Measurements from ENCODE around the gene TMEM185A.
"Not testable (repeated sequence)": the region's sequence is repeated elsewhere in the genome, so short reads cannot be mapped to it uniquely, and the experiment has no call there.

The TMEM185A gene

DNA sequence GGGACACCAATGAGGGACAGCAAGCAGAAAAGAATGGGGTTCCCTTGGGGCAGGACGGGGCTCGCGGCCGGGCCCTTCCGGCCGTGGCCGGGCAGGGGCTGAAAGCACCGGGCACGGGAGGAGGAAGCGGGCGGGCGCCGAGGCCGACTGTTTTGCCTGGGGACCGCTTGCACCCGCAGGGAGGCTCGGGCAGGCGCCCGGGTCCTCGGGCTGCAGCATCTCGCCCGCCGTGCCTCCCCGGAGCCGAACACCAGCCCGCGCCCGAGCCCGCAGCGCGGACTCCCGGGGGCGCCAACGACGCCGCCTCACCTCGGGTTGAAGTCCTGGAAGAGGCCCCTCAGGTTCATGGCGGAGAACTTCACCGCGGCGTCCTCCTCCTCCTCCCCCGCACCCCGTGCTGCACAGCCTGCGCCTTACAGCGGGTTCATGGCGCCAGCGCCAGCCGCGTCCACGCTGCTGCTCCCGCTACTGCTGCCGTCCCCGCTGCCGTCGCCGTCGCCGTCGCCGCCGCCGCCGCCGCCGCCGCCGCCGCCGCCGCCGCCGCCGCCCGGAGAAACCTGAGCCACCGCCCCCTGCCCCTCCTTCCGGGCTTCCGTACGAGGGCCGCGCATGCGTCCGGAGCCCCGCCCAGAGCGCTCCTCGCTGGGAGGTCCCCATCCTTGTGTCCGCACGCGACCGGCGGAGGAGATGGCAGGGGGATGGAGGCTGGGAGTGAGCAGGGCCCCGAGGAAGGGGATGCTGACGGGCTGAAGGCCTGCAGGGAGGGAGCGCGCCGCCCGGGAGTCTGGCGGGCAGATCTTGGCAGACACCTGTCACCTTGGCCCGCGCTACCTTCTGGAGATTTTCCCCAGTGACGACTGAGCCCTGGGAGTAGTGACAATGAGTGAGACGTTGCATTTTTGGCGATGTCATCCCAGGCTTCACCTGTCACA, at the start of gene TMEM185A:
TSS of gene TMEM185A (minus strand) at position 559 of the 932 bp plus-strand sequence. CDS start at position 347, 212 bp downstream.
- H3K27me3 Mint-ChIP-seq: peaks cover 2% of the 10 kb centered on the region
- H3K9me3 Mint-ChIP-seq: no peaks in the 10 kb centered on the region
- peak within 1 kb of the TSS; percentile 85 for H3K27ac Mint-ChIP-seq
- ATAC-seq: peak; percentile 89
- H3K4me3 Mint-ChIP-seq: peak within 1 kb of the TSS; percentile 88
- H3K4me1 Mint-ChIP-seq: peaks cover 35% of the 10 kb centered on the region
- H3K36me3 Mint-ChIP-seq (ENCODE audit: low read depth): no peaks in the 10 kb centered on the region
- DNase-seq: peak; percentile 77

DNA sequence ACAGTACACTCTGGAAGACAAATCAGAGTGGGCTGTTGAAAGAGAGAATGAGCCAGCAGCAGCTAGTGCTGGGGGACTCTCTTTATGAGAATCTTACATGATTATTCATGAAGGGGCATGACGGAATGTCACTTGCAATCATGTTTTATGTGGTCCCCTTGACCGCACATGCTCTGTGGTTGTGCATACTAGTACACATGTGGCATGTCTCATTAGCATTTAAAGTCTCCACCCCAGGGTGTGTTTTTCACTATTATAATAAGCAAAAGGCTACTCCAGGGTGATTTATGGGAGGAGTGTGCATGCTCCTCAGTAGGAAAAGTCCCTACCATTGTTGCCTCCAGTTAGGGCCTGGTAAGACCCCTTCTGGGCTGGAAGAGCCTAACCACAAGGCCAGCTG, 49.6 kb upstream of the TMEM185A start:
- Mint-ChIP-seq H3K27ac (no peak overlapping the region), H3K9me3 (no peaks in the 10 kb centered on the region), H3K4me1 (no peaks in the 10 kb centered on the region), H3K27me3 (no peaks in the 10 kb centered on the region), H3K36me3 (ENCODE audit: low read depth) (no peaks in the 10 kb centered on the region), H3K4me3 (no peak overlapping the region)
- DNase-seq: no peak
- ATAC-seq: no peak

DNA sequence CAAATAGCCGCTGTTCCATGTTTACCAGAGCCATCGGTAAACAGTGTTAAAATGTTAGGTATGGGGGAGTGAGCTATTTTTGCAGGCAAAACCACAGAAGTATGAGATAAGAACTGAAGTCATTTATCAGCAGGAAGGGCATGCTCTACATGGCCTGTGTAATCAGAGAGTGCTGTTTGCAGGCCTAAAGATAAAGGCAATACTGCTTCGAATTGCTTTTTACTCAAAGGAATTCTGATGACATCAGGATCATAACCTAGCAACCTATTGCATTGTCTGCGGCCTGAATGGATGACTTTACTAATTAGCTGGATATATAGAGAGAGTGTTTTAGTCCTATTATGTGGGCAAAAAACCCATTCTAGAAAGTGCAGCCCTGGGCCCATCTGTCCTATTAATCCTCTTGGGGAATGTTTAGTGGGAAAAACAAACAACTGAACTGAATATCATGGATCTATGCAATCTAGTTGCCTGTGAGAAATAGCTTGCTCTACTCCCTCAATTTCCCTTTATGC, 47.6 kb upstream of the TMEM185A start:
- H3K27ac Mint-ChIP-seq: not testable (repeated sequence)

DNA sequence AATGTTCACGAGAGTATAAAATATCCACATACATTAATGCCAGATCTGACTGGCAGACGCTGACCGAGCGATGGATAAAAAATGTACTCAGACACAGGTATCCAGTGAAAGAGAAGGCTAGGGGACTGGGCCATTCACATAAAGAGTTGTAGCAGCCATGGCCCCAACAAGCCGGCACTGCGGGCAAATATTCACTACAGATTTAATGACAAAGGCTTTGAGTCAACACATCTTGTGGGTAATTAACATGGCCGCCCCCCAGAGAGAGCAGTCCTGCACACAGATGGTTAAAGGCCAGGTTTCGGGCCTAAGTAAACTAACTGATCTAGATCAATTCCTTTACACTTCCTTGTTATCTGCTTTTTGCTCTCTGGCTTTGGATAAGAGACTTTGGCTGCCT, 44.0 kb upstream of the TMEM185A start:
- H3K36me3 Mint-ChIP-seq (ENCODE audit: low read depth); H3K27ac Mint-ChIP-seq; DNase-seq; H3K27me3 Mint-ChIP-seq; H3K4me1 Mint-ChIP-seq; H3K4me3 Mint-ChIP-seq; ATAC-seq; H3K9me3 Mint-ChIP-seq: not testable (repeated sequence)

More for the DNA sequence above, 47.6 kb upstream of the TMEM185A start:
- not testable (repeated sequence) for H3K4me1 Mint-ChIP-seq; H3K9me3 Mint-ChIP-seq; H3K4me3 Mint-ChIP-seq; DNase-seq; ATAC-seq; H3K36me3 Mint-ChIP-seq (ENCODE audit: low read depth); H3K27me3 Mint-ChIP-seq

DNA sequence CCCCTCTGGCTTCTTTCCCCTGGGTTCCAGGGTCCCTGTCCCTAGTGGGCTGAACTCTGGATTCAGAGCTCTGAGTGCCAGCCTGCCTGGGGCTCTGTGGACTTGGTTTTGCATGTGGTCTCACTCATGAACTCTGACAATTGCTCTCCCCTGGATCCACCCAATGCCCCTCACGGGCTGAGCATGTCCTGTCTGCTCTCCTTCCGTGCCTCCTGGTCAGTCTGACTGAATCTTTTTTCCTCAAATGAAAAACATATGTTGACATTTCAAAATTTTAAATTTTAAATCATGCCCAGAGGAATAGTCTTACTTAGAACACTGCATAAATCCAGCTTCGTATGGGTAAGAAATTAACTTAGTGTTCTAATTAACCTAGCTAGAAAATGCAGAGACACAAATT, 43.5 kb upstream of the TMEM185A start:
- H3K9me3 Mint-ChIP-seq; DNase-seq; H3K27me3 Mint-ChIP-seq; H3K4me3 Mint-ChIP-seq; ATAC-seq; H3K36me3 Mint-ChIP-seq (ENCODE audit: low read depth); H3K27ac Mint-ChIP-seq; H3K4me1 Mint-ChIP-seq: not testable (repeated sequence)

DNA sequence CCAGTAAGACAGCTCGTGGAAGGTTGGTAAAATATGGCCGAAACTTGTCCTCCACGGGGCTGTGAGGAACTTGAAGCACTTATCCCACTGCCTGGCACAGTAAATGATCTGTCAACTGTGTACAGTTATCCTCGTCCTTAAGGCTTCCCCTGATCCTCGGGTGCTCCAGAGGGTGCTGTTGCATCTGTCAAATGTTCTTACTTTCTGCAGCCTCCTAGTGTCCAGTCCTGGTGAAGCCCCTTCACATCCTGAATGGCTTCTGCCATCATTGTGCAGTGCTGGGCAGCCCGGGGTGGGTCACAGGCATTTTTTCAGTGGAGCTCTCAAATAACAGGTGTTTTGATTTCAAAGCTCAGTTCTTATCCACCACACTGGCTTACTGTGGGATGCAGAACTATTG, 29.0 kb upstream of the TMEM185A start:
- H3K27me3 Mint-ChIP-seq; H3K4me3 Mint-ChIP-seq; H3K9me3 Mint-ChIP-seq; DNase-seq; H3K4me1 Mint-ChIP-seq; H3K27ac Mint-ChIP-seq; H3K36me3 Mint-ChIP-seq (ENCODE audit: low read depth); ATAC-seq: not testable (repeated sequence)

DNA sequence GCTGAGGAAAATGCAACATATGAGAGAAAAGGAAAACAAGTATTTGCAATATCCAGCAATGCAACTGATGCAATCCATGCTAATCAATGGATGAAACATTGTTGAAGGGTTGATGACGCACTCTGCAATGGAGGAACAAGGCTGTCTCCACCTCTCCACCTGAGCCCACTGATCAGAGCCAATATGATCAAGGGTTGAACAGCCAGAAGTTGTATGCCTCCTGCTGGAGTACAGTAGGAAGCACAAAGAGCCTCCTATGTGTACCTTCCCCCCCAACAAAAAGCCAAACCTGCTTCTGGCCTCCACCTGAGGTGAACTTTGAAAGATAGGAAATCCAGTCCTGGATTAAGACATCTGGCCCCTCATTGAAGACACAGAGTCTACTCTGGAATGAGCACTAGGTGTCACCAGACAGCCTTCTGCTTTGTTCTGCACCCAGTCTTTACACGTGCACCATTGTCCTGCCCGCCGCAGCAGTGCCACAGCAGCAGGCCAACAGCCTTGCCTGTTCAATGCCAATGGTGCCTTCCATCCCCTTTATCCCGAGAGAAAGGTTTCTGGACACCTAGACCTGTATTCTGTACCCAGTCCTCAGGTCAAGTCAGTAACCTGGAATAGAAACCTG, 24.8 kb upstream of the TMEM185A start:
- not testable (repeated sequence) for H3K4me1 Mint-ChIP-seq; DNase-seq; H3K9me3 Mint-ChIP-seq; H3K36me3 Mint-ChIP-seq (ENCODE audit: low read depth); H3K4me3 Mint-ChIP-seq; H3K27ac Mint-ChIP-seq; H3K27me3 Mint-ChIP-seq; ATAC-seq

DNA sequence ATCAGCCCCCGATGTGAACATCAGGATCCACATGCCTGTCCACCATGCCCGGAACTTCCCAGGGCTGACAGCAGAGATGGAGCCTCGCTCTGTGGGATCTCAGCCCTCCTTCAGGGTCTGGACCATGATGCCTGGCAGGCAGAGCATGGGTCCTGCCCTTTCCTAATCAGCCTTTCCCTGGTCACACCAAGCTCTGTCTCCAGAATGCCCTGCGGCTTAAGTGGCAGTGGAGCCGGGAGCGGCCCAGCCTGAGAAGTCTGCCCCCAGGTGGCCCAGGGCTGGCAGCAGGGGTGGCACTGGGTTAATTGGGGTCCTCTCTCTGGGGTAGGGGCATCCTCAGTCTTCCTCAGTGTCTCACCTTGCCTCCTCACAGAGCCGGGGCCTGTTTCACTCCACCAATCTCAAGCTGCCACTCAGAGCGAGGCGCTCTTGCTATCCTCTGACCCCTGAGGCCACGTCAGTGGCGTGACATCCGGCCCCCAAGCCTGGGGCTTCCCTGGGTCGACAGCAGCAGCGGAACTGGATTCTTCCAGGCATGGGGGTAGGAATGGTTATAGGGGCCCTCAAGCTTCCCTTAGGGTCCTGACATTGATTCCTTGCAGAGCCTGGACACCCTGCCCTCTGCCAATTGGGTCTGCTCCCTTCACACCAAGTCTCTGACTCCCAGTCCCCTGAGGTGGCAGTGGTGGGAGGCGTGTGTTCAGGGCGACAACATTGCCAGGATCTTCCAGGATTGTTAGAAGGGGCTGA, 20.8 kb upstream of the TMEM185A start:
- Mint-ChIP-seq H3K27me3 (no peaks in the 10 kb centered on the region), H3K36me3 (ENCODE audit: low read depth) (no peaks in the 10 kb centered on the region), H3K4me1 (no peaks in the 10 kb centered on the region), H3K9me3 (no peaks in the 10 kb centered on the region), H3K27ac (no peak overlapping the region), H3K4me3 (no peak overlapping the region)
- ATAC-seq: no peak
- DNase-seq: no peak

DNA sequence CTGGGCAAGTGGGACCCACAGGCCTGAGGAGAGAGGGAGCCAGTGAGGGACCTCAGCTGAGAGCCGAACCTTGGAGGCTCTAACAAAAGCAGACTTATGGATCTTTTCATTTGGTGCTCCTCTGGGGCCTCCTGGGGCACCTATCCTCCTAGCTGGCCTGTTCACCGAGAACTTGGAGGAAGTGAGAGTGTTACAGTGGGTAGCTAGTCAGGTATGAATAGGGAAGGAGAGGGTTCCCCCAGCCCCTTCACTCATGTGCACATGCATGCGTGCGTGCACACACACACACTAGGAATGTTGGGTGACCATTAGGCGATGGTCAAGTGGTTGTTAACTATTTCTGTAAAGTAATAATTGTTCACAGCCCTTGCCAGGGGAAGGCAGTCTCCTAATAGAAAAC, 18.6 kb upstream of the TMEM185A start:
- H3K36me3 Mint-ChIP-seq (ENCODE audit: low read depth): no peaks in the 10 kb centered on the region
- ATAC-seq (no peak), DNase-seq (no peak)
- H3K4me3 Mint-ChIP-seq: no peak overlapping the region
- peaks cover 4% of the 10 kb centered on the region for H3K27me3 Mint-ChIP-seq
- no peak overlapping the region for H3K27ac Mint-ChIP-seq
- H3K9me3 Mint-ChIP-seq: no peaks in the 10 kb centered on the region
- no peaks in the 10 kb centered on the region for H3K4me1 Mint-ChIP-seq

DNA sequence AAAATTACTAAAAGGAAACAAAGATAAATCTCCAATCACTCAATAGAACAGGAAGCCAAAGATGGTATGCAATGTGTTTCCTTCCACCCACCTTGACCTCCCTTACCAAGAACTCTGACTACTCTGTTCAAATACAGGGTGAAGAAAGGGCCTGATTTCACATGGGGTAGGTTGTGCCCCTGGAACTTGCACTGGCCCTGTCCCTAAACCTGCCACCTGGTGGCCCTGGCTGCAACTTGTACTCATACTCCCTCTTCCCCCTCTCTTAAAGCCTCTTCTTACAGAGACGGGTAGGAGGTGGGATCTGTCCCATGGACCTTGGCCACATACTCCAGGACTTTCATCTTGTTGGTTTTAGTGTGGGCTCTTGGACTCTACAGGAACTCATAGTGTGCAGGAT, 17.3 kb upstream of the TMEM185A start:
- Mint-ChIP-seq H3K27ac (no peak overlapping the region), H3K9me3 (no peaks in the 10 kb centered on the region), H3K4me1 (no peaks in the 10 kb centered on the region), H3K36me3 (ENCODE audit: low read depth) (no peaks in the 10 kb centered on the region), H3K4me3 (no peak overlapping the region), H3K27me3 (peaks cover 4% of the 10 kb centered on the region)
- no peak for ATAC-seq
- DNase-seq: no peak

DNA sequence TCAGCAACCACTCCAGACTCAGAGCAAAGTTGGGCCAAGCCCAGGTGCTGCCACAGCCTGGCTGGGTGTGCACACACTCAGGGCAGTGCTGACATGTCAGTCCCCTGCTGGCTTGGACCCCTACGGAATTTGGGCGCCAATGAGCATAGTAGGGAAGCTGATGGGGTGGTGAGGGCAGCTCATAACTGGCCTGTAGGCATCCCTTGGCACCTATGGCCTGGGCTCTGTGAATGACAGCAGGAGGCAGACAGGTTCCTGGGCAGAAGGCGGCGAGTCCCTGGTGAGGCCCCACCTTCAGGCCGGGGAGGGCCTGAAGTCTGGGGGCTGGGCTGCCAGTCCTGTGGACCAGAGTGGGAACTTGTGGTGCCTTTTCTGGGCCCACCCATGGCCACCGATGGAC, 15.9 kb upstream of the TMEM185A start:
- Mint-ChIP-seq H3K27ac (no peak overlapping the region), H3K4me1 (no peaks in the 10 kb centered on the region), H3K36me3 (ENCODE audit: low read depth) (no peaks in the 10 kb centered on the region), H3K9me3 (no peaks in the 10 kb centered on the region), H3K4me3 (no peak overlapping the region), H3K27me3 (peaks cover 4% of the 10 kb centered on the region)
- no peak for ATAC-seq
- no peak for DNase-seq

DNA sequence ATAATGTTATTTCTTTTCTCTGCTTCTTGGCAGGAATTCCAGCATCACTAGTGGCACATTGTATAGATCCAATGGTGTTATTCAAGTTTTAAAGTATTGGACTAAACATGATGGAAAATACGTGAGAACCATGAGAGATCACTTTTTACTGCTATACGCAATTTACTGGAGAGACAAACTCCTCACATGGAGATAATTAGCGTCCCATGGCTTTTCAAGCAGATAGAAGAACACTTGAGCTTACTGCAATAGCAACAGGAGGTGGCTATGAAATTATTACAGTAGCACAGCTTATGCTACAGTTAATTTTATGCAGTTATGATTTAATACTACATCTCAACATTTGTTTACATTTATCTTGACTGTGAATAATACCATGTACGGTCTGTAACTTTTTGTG, 11.9 kb upstream of the TMEM185A start:
- no peak overlapping the region for H3K4me3 Mint-ChIP-seq
- H3K36me3 Mint-ChIP-seq (ENCODE audit: low read depth): no peaks in the 10 kb centered on the region
- H3K4me1 Mint-ChIP-seq: peaks cover 2% of the 10 kb centered on the region
- H3K27ac Mint-ChIP-seq: no peak overlapping the region
- ATAC-seq (no peak), DNase-seq (no peak)
- H3K27me3 Mint-ChIP-seq: peaks cover 4% of the 10 kb centered on the region
- H3K9me3 Mint-ChIP-seq: no peaks in the 10 kb centered on the region

DNA sequence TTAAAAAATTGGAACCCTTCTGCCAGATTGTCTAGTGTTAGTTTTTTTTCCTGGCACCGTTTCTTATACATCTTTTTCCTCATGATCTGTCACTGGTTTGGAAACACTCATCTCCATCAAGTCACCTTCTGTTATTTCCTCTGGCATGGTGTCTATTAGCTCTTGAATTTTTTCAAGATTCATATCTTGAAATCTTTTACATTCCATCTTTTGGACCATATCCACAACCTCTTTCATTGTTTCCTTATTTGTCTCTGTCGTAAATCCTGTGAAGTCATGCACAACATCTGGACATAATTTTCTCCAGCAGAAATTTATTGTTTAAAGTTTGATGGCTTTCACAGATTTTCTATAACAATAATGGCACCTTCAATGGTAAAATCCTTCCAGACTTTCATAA, 10.2 kb upstream of the TMEM185A start:
- DNase-seq (no peak), ATAC-seq (no peak)
- no peak overlapping the region for H3K4me3 Mint-ChIP-seq
- peaks cover 4% of the 10 kb centered on the region for H3K27me3 Mint-ChIP-seq
- no peaks in the 10 kb centered on the region for H3K9me3 Mint-ChIP-seq
- H3K36me3 Mint-ChIP-seq (ENCODE audit: low read depth): no peaks in the 10 kb centered on the region
- no peak overlapping the region for H3K27ac Mint-ChIP-seq
- peaks cover 2% of the 10 kb centered on the region for H3K4me1 Mint-ChIP-seq

DNA sequence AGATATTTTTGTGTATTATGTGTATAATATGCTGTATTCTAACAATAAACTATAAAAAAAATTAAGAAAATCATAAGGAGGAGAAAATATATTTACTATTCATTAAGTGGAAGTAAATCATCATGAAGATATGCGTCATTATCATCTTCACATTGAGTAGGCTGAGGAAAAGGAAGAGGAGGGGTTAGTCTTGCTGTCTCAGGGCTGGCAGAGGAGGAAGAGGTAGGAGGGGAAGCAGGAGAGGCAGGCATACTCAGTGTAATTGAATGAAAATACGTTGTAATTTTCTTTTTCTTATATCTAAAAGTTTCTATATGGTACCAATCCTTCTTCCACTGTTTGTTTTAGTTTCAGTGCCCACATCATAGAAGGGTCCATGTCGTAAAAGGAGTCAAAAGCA, 9.8 kb upstream of the TMEM185A start:
- ATAC-seq (no peak), DNase-seq (no peak)
- Mint-ChIP-seq H3K36me3 (ENCODE audit: low read depth) (no peaks in the 10 kb centered on the region), H3K27ac (no peak overlapping the region), H3K4me3 (no peak overlapping the region), H3K27me3 (peaks cover 4% of the 10 kb centered on the region), H3K4me1 (peaks cover 2% of the 10 kb centered on the region), H3K9me3 (no peaks in the 10 kb centered on the region)

All from activated naive CD8-positive, alpha-beta T cell treated with anti-CD3 and anti-CD28 coated beads, Interleukin-2, amount 50 U/mL, for 24 hours (primary cell).